IMR-90 (cell line): ENCODE results near the gene BRINP3. TPM values are rescaled to one million over a fixed set of nuclear protein-coding genes. Genes with fewer than 3 reads are reported as not detected.
A peak's percentile ranks its signal among the peaks of the same experiment; 100 is the strongest.

Experiments used
- ATAC-seq: fragments of 200-7000 bp; cut with Tn5 transposase; 2 replicates; pipeline ENCODE4 v1.9.1; 2020; ENCODE audit warnings: low read depth, mild to moderate bottlenecking, moderate library complexity
- BruUV-seq: library from RNA; stranded (reverse); fragments of 400-500 nt; replicated peaks from 2 replicates; lab custom pipeline; 2021; lab: Mats Ljungman, UMichigan
- CTCF ChIA-PET: fragments of 300-600 bp; formaldehyde crosslinking; extraction: SDS; loops from one replicate; lab custom pipeline; 2021; ENCODE audit warnings: antibody characterized with exemption; lab: Yijun Ruan, JAX
- POLR2A ChIA-PET: fragments of 300-600 bp; sonication (Branson Sonifier 250); formaldehyde crosslinking; loops from one replicate; lab custom pipeline; 2022; ENCODE audit warnings: antibody characterized with exemption; ENCODE audit not compliant: unreplicated experiment; lab: Charles Lee
- DNase-seq: peaks from one replicate; pipeline ENCODE4 v3.0.0; 2013
- H2AFZ ChIP-seq: replicated peaks from 2 replicates; pipeline ENCODE3; 2013; ENCODE audit warnings: low read length, mild to moderate bottlenecking; ENCODE audit not compliant: poor library complexity
- H2AK5ac ChIP-seq: 2 replicates; pipeline ENCODE4 v1.6.1; 2013; ENCODE audit warnings: low read depth, low read length, inconsistent platforms
- H2AK9ac ChIP-seq: replicated peaks from 2 replicates; pipeline ENCODE3; 2013; ENCODE audit warnings: mild to moderate bottlenecking, low read depth, low read length, moderate library complexity; ENCODE audit not compliant: poor library complexity
- H2BK120ac ChIP-seq: 2 replicates; pipeline ENCODE4 v1.6.1; 2013; ENCODE audit warnings: low read depth, low read length, inconsistent platforms
- H2BK15ac ChIP-seq: 3 replicates; pipeline ENCODE4 v1.6.1; 2013; ENCODE audit warnings: low read depth, low read length, inconsistent platforms
- H2BK20ac ChIP-seq: 2 replicates; pipeline ENCODE4 v1.6.1; 2013; ENCODE audit warnings: low read depth, mild to moderate bottlenecking, inconsistent platforms, low read length, moderate library complexity
- H2BK5ac ChIP-seq: 2 replicates; pipeline ENCODE4 v1.6.1; 2013; ENCODE audit warnings: mild to moderate bottlenecking, low read depth, low read length, inconsistent platforms; ENCODE audit not compliant: poor library complexity, severe bottlenecking
- H3K14ac ChIP-seq: replicated peaks from 2 replicates; pipeline ENCODE4 v1.6.1; 2013; ENCODE audit warnings: low read depth, low read length, inconsistent platforms
- H3K18ac ChIP-seq: 2 replicates; pipeline ENCODE4 v1.6.1; 2013; ENCODE audit warnings: low read depth, low read length, control low read depth
- H3K23ac ChIP-seq: 2 replicates; pipeline ENCODE4 v1.6.1; 2013; ENCODE audit warnings: low read depth, low read length, inconsistent platforms
- H3K27ac ChIP-seq: 2 replicates; pipeline ENCODE4 v1.5.1; 2013; ENCODE audit warnings: mild to moderate bottlenecking, control low read depth, low read length; ENCODE audit not compliant: insufficient read depth
- H3K27me3 ChIP-seq: 2 replicates; pipeline ENCODE4 v1.6.1; 2013; ENCODE audit warnings: low read length; ENCODE audit not compliant: control insufficient read depth, insufficient read depth
- H3K36me3 ChIP-seq: 2 replicates; pipeline ENCODE4 v1.6.1; 2013; ENCODE audit warnings: low read length, mixed read lengths; ENCODE audit not compliant: control insufficient read depth, insufficient read depth
- H3K4ac ChIP-seq: 2 replicates; pipeline ENCODE4 v1.6.1; 2013; ENCODE audit warnings: low read depth, low read length, inconsistent platforms
- H3K4me1 ChIP-seq: 2 replicates; pipeline ENCODE4 v1.6.1; 2013; ENCODE audit warnings: low read length, mixed read lengths; ENCODE audit not compliant: control insufficient read depth, insufficient read depth
- H3K4me2 ChIP-seq: 2 replicates; pipeline ENCODE4 v1.6.1; 2013; ENCODE audit warnings: low read depth, mild to moderate bottlenecking, control low read depth, low read length, moderate library complexity
- H3K4me3 ChIP-seq: 2 replicates; pipeline ENCODE4 v1.5.1; 2013; ENCODE audit warnings: low read depth, mild to moderate bottlenecking, control low read depth, low read length, moderate library complexity; ENCODE audit not compliant: insufficient read depth
- H3K56ac ChIP-seq: 2 replicates; pipeline ENCODE4 v1.6.1; 2013; ENCODE audit warnings: low read length, inconsistent platforms; ENCODE audit not compliant: insufficient read depth; ENCODE audit errors: extremely low read depth
- H3K79me1 ChIP-seq, 2 experiments: 2 replicates each; pipeline ENCODE4 v1.6.1; 2013; ENCODE audit warnings: low read length in 2 of 2, inconsistent platforms in 1 of 2, low read depth in 1 of 2
- H3K9ac ChIP-seq: 2 replicates; pipeline ENCODE4 v1.6.1; 2013; ENCODE audit warnings: low read depth, low read length, control low read depth
- H3K9me1 ChIP-seq: 2 replicates; pipeline ENCODE4 v1.6.1; 2013; ENCODE audit warnings: low read length, inconsistent platforms; ENCODE audit not compliant: insufficient read depth
- H3K9me3 ChIP-seq: 2 replicates; pipeline ENCODE4 v1.6.1; 2013; ENCODE audit warnings: low read length; ENCODE audit not compliant: control insufficient read depth, insufficient read depth
- H4K20me1 ChIP-seq: 2 replicates; pipeline ENCODE4 v1.6.1; 2013; ENCODE audit warnings: low read length, inconsistent platforms; ENCODE audit not compliant: insufficient read depth
- H4K5ac ChIP-seq: 2 replicates; pipeline ENCODE4 v1.6.1; 2013; ENCODE audit warnings: mild to moderate bottlenecking, low read depth, low read length, control low read depth
- H4K8ac ChIP-seq, 2 experiments: 2 replicates each; pipeline ENCODE4 v1.6.1; 2013; ENCODE audit warnings: low read depth in 2 of 2, low read length in 2 of 2, control low read depth in 1 of 2, inconsistent platforms in 1 of 2
- H4K91ac ChIP-seq: 2 replicates; pipeline ENCODE4 v1.6.1; 2013; ENCODE audit warnings: low read depth, low read length, inconsistent platforms; ENCODE audit not compliant: insufficient read depth
- CTCF ChIP-seq: conservative IDR thresholded peaks from 2 replicates; pipeline ENCODE4 v1.5.1; 2012; ENCODE audit warnings: mild to moderate bottlenecking, low read depth, low read length, improper control_type of control experiment
- MAFK ChIP-seq: IDR thresholded peaks from 2 replicates; pipeline ENCODE4 v1.6.1; 2012; ENCODE audit warnings: low read depth, low read length, improper control_type of control experiment
- RAD21 ChIP-seq: IDR thresholded peaks from 2 replicates; pipeline ENCODE4 v1.6.1; 2012; ENCODE audit warnings: low read length, improper control_type of control experiment
- SMC3 ChIP-seq: fragments of 150-350 bp; IDR thresholded peaks from 2 replicates; pipeline ENCODE4 v1.6.1; 2016; ENCODE audit warnings: low read depth, mild to moderate bottlenecking, antibody characterized with exemption, low read length, moderate library complexity
- USF2 ChIP-seq: fragments of 150-350 bp; IDR thresholded peaks from 2 replicates; pipeline ENCODE4 v1.6.1; 2017; ENCODE audit warnings: mild to moderate bottlenecking, antibody characterized with exemption, low read length, low read depth
- WGBS, 2 experiments: methylation state at CpG; one replicate each; pipeline versions ENCODE4 v1.1.5 to v1.1.7; 2013; ENCODE audit warnings: missing lambda C conversion rate in 2 of 2; ENCODE audit not compliant: insufficient read length in 1 of 2; ENCODE audit errors: extremely low coverage in 2 of 2; 5-methylcytosine and 5-hydroxymethylcytosine counted together
- dilution Hi-C: fragments of 300-500 bp; cut with HindIII; formaldehyde crosslinking; loops from one replicate; pipeline ENCODE4 v1.14.3; 2018; ENCODE audit warnings: low sequenced_read_pairs; ENCODE audit not compliant: unreplicated experiment
- in situ Hi-C: fragments of 300-500 bp; cut with MboI; formaldehyde crosslinking; loops from 3 replicates; pipeline ENCODE4 v1.14.3; 2019; ENCODE audit warnings: low sequenced_read_pairs, inconsistent platforms, mixed read lengths
- intact Hi-C: fragments of 100-400 bp; cut with micrococcal nuclease; formaldehyde crosslinking; loops from 2 replicates; pipeline ENCODE4 v1.10.0; 2022
- polyA plus RNA-seq, 3 experiments: library from polyadenylated mRNA; depleted of rRNA; stranded (reverse); fragments of >200 nt; gene quantifications; 2 replicates each; pipeline ENCODE4 v1.2.3, GENCODE V29; 2012; ENCODE audit warnings: low replicate concordance in 1 of 3
- total RNA-seq: library from RNA; depleted of rRNA; stranded (reverse); fragments of >200 nt; gene quantifications from 2 replicates; pipeline ENCODE4 v1.2.3, GENCODE V29; 2012

Gene BRINP3
- total and polyA plus RNA-seq, 2 of the 4 experiments (the other 2 are of a cell fraction) = 0.15 to 0.36 TPM

- POLR2A ChIA-PET = no interaction called here
- H3K4me1 ChIP-seq = no peaks in the 10 kb centered on the region
- H3K56ac ChIP-seq = no peak overlapping the region
- DNase-seq = peak; percentile 63
- H3K79me1 ChIP-seq = no peaks in the 10 kb centered on the region
- TF ChIP-seq RAD21 (peak; percentile 83), CTCF (peak; percentile 62), SMC3 (peak; percentile 59), MAFK (peak; percentile 73), USF2 (no peak)
- dilution Hi-C loops (no loop called here), intact Hi-C loops (loop anchor here (10.0 kb wide), 1 partner anchor 886 kb away; no protein-coding TSS in a partner anchor), in situ Hi-C loops (loop anchor here (25.0 kb wide), 1 partner anchor 884 kb away; no protein-coding TSS in a partner anchor)
- H4K20me1 ChIP-seq = no peaks in the 10 kb centered on the region
- BruUV-seq = no TSS peak
- no peak overlapping the region for H3K4me3 ChIP-seq
- no peak overlapping the region for H2AK9ac ChIP-seq
- no peak overlapping the region for H3K23ac ChIP-seq
- H2BK15ac ChIP-seq = no peak overlapping the region
- CTCF ChIA-PET = interaction anchor here (0.6 kb wide), 2 partner anchors 1196 to 1572 kb away, joined by 3 to 4 read pairs; no protein-coding TSS in a partner anchor
- H4K5ac ChIP-seq = no peak overlapping the region
- H3K18ac ChIP-seq = no peak overlapping the region
- no peak overlapping the region for H3K9ac ChIP-seq
- no peaks in the 10 kb centered on the region for H3K9me1 ChIP-seq
- H2AFZ ChIP-seq = no peak overlapping the region
- no peak overlapping the region for H3K4me2 ChIP-seq
- no peaks in the 10 kb centered on the region for H3K27me3 ChIP-seq
- H2BK20ac ChIP-seq = no peak overlapping the region
- no peak overlapping the region for H2BK5ac ChIP-seq
- H3K14ac ChIP-seq = no peak overlapping the region
- peak; percentile 89 for ATAC-seq
- H3K9me3 ChIP-seq = no peaks in the 10 kb centered on the region
- H2BK120ac ChIP-seq = no peak overlapping the region
- no peak overlapping the region for H4K8ac ChIP-seq
- no peaks in the 10 kb centered on the region for H3K36me3 ChIP-seq
- WGBS, 2 experiments = no CpG with 5 or more reads among the region's 3 CpGs
- H4K91ac ChIP-seq = no peak overlapping the region
- no peak overlapping the region for H2AK5ac ChIP-seq
- H3K27ac ChIP-seq = no peak overlapping the region
- H3K4ac ChIP-seq = no peak overlapping the region
These were observed 156.7 kb downstream of the BRINP3 start for GRCh38 chr1:190320952-190321351.
